HEK293 (cell line): ENCODE data around the gene CDC14B.

Experiments
- CTCF ChIA-PET: fragments of 350-600 bp; formaldehyde crosslinking; extraction: SDS; loops from one replicate; lab custom pipeline; 2021; ENCODE audit warnings: antibody characterized with exemption; lab: Yijun Ruan, JAX
- POLR2A ChIA-PET: fragments of 300-600 bp; formaldehyde crosslinking; extraction: SDS; loops from one replicate; lab custom pipeline; 2020; ENCODE audit warnings: antibody characterized with exemption, inconsistent platforms; lab: Yijun Ruan, JAX
- H3K27ac ChIP-seq: fragments of 200-500 bp; sonication (Bioruptor generic); 2 replicates; pipeline ENCODE4 v1.5.1; 2014; ENCODE audit warnings: low read depth, low read length, control low read depth, inconsistent platforms; ENCODE audit errors: extremely low read depth
- H3K36me3 ChIP-seq, 2 experiments: fragments of 200-500 bp in 1 of 2; sonication (Bioruptor generic) in 1 of 2; 1 replicate in 1 of 2; 2 replicates in 1 of 2; pipeline ENCODE4 v1.5.1; 2014 to 2017; ENCODE audit warnings: inconsistent platforms in 2 of 2, low read length in 2 of 2; ENCODE audit not compliant: control insufficient read depth in 2 of 2, insufficient read depth in 1 of 2
- H3K4me1 ChIP-seq: fragments of 200-500 bp; sonication (Bioruptor generic); 2 replicates; pipeline ENCODE4 v1.5.1; 2014; ENCODE audit warnings: mild to moderate bottlenecking, low read length, inconsistent platforms; ENCODE audit not compliant: control insufficient read depth, insufficient read depth
- H3K4me3 ChIP-seq: 2 replicates; pipeline ENCODE4 v1.5.1; 2011; ENCODE audit warnings: low read depth, mild to moderate bottlenecking, control low read depth, low read length, moderate library complexity
- H3K9me3 ChIP-seq: fragments of 200-500 bp; sonication (Bioruptor generic); 2 replicates; pipeline ENCODE4 v1.5.1; 2014; ENCODE audit warnings: low read depth, low read length, inconsistent platforms; ENCODE audit not compliant: control insufficient read depth, insufficient read depth
- GLI4 ChIP-seq: fragments of 450-650 bp; formaldehyde crosslinking; IDR thresholded peaks from 2 replicates; pipeline ENCODE4 v1.5.1; 2016; ENCODE audit warnings: missing biosample characterization, missing genetic modification characterization
- SP7 ChIP-seq: fragments of 450-650 bp; formaldehyde crosslinking; IDR thresholded peaks from 2 replicates; pipeline ENCODE4 v1.5.1; 2016; ENCODE audit warnings: missing biosample characterization, missing genetic modification characterization
- YY2 ChIP-seq: fragments of 450-650 bp; formaldehyde crosslinking; IDR thresholded peaks from 2 replicates; pipeline ENCODE4 v1.5.1; 2016; ENCODE audit warnings: missing biosample characterization, missing genetic modification characterization
- ZBTB1 ChIP-seq: fragments of 450-650 bp; formaldehyde crosslinking; IDR thresholded peaks from 2 replicates; pipeline ENCODE4 v1.5.1; 2016; ENCODE audit warnings: missing biosample characterization, missing genetic modification characterization
- ZFP3 ChIP-seq: fragments of 450-650 bp; formaldehyde crosslinking; IDR thresholded peaks from 2 replicates; pipeline ENCODE4 v1.5.1; 2016; ENCODE audit warnings: low read depth, missing biosample characterization, missing genetic modification characterization
- ZNF112 ChIP-seq: fragments of 450-650 bp; formaldehyde crosslinking; IDR thresholded peaks from 2 replicates; pipeline ENCODE4 v1.5.0; 2017; ENCODE audit warnings: missing biosample characterization, missing genetic modification characterization
- ZNF114 ChIP-seq: fragments of 450-650 bp; formaldehyde crosslinking; IDR thresholded peaks from 2 replicates; pipeline ENCODE4 v1.5.0; 2017; ENCODE audit warnings: missing biosample characterization, missing genetic modification characterization
- ZNF292 ChIP-seq: fragments of 450-650 bp; formaldehyde crosslinking; IDR thresholded peaks from 2 replicates; pipeline ENCODE4 v1.5.1; 2016; ENCODE audit warnings: low read depth, missing biosample characterization, missing genetic modification characterization, borderline replicate concordance
- ZNF350 ChIP-seq: fragments of 450-650 bp; formaldehyde crosslinking; IDR thresholded peaks from 2 replicates; pipeline ENCODE4 v1.5.0; 2017; ENCODE audit warnings: missing biosample characterization, mild to moderate bottlenecking, missing genetic modification characterization
- ZNF510 ChIP-seq: fragments of 450-650 bp; formaldehyde crosslinking; IDR thresholded peaks from 2 replicates; pipeline ENCODE4 v1.5.1; 2018; ENCODE audit warnings: mild to moderate bottlenecking, missing genetic modification characterization, missing biosample characterization; ENCODE audit not compliant: insufficient replicate concordance
- ZNF530 ChIP-seq: fragments of 450-650 bp; formaldehyde crosslinking; IDR thresholded peaks from 2 replicates; pipeline ENCODE4 v1.5.1; 2016; ENCODE audit warnings: low read depth, missing biosample characterization, missing genetic modification characterization
- ZNF561 ChIP-seq: fragments of 450-650 bp; IDR thresholded peaks from 2 replicates; pipeline ENCODE4 v1.5.1; 2018; ENCODE audit warnings: missing biosample characterization, missing genetic modification characterization, borderline replicate concordance
- ZNF596 ChIP-seq: fragments of 450-650 bp; IDR thresholded peaks from 2 replicates; pipeline ENCODE4 v1.5.0; 2018; ENCODE audit warnings: missing biosample characterization, mild to moderate bottlenecking, missing genetic modification characterization, moderate library complexity
- TF ChIP-seq, protein P1 (sequence below): fragments of 450-650 bp; formaldehyde crosslinking; IDR thresholded peaks from 2 replicates; pipeline ENCODE4 v1.5.1; 2017; ENCODE audit warnings: missing biosample characterization, missing genetic modification characterization
- TF ChIP-seq, protein P2 (sequence below): fragments of 450-650 bp; formaldehyde crosslinking; IDR thresholded peaks from 2 replicates; pipeline ENCODE4 v1.5.1; 2017; ENCODE audit warnings: missing biosample characterization, missing genetic modification characterization
- TF ChIP-seq, protein P3 (sequence below): fragments of 450-650 bp; formaldehyde crosslinking; conservative IDR thresholded peaks from 2 replicates; pipeline ENCODE4 v1.5.1; 2016; ENCODE audit warnings: low read depth, missing biosample characterization, missing genetic modification characterization
- TF ChIP-seq, protein P4 (sequence below): IDR thresholded peaks from 2 replicates; pipeline ENCODE4 v1.6.1; 2011; ENCODE audit warnings: mild to moderate bottlenecking, low read depth, low read length, borderline replicate concordance
- TF ChIP-seq, protein P5 (sequence below): fragments of 450-650 bp; formaldehyde crosslinking; IDR thresholded peaks from 2 replicates; pipeline ENCODE4 v1.5.0; 2017; ENCODE audit warnings: missing biosample characterization, missing genetic modification characterization, borderline replicate concordance
- TF ChIP-seq, protein P6 (sequence below): fragments of 450-650 bp; formaldehyde crosslinking; IDR thresholded peaks from 2 replicates; pipeline ENCODE4 v1.5.1; 2016; ENCODE audit warnings: missing biosample characterization, missing genetic modification characterization
- TF ChIP-seq, protein P7 (sequence below): fragments of 450-650 bp; formaldehyde crosslinking; IDR thresholded peaks from 2 replicates; pipeline ENCODE4 v1.5.1; 2016; ENCODE audit warnings: missing biosample characterization, missing genetic modification characterization

Gene CDC14B

DNA sequence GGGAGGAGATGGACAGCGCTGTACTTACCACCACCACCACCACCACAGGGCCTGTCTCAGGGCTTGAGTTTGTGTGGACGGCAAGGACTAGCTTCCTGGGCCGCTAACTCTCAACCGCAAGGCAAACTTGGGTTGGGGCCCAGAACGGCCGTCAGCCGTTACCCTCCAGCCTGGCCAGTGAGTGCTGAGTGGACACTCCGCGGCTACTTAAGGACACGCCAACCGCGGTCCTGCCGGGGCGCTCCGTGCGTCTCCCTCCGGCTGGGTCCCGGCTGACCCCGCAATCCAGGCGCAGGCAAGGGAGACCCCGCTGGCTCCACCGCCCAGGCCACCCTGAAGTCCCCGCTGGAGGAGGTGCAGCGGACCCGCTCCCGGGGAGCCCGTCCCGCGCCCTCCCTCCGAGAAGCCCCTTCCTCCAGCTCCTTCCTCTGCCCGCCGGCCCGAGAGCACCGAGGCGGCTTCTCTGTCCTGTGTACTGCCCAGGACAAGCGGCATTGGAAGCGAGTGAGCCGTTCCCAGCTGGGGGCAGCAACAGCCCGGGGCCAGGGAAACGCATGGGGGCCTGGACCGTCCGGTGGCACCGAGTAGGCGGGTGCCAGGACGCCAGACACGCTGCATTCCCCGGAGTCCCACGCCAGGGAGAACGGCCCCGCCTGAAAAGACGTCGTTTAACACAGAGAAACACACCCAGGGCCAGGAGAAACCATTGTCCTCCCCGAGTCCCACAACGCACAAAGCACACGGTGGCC lies 123.1 kb downstream of the CDC14B start:
- TF ChIP-seq, protein P1, sequence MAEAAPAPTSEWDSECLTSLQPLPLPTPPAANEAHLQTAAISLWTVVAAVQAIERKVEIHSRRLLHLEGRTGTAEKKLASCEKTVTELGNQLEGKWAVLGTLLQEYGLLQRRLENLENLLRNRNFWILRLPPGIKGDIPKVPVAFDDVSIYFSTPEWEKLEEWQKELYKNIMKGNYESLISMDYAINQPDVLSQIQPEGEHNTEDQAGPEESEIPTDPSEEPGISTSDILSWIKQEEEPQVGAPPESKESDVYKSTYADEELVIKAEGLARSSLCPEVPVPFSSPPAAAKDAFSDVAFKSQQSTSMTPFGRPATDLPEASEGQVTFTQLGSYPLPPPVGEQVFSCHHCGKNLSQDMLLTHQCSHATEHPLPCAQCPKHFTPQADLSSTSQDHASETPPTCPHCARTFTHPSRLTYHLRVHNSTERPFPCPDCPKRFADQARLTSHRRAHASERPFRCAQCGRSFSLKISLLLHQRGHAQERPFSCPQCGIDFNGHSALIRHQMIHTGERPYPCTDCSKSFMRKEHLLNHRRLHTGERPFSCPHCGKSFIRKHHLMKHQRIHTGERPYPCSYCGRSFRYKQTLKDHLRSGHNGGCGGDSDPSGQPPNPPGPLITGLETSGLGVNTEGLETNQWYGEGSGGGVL (tag by site-specific recombination): no peak
- TF ChIP-seq ZNF596 (tag by site-specific recombination) (no peak), ZNF561 (no peak), ZFP3 (tag by site-specific recombination) (no peak), GLI4 (no peak), ZNF510 (tag by site-specific recombination) (no peak), ZNF350 (no peak), SP7 (tag by site-specific recombination) (no peak), ZNF114 (tag by site-specific recombination) (no peak), ZBTB1 (tag by site-specific recombination) (no peak), ZNF292 (no peak), ZNF112 (tag by site-specific recombination) (no peak), ZNF530 (no peak)
- TF ChIP-seq, protein P2, sequence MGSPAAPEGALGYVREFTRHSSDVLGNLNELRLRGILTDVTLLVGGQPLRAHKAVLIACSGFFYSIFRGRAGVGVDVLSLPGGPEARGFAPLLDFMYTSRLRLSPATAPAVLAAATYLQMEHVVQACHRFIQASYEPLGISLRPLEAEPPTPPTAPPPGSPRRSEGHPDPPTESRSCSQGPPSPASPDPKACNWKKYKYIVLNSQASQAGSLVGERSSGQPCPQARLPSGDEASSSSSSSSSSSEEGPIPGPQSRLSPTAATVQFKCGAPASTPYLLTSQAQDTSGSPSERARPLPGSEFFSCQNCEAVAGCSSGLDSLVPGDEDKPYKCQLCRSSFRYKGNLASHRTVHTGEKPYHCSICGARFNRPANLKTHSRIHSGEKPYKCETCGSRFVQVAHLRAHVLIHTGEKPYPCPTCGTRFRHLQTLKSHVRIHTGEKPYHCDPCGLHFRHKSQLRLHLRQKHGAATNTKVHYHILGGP (tag by site-specific recombination): no peak
- TF ChIP-seq, protein P3, sequence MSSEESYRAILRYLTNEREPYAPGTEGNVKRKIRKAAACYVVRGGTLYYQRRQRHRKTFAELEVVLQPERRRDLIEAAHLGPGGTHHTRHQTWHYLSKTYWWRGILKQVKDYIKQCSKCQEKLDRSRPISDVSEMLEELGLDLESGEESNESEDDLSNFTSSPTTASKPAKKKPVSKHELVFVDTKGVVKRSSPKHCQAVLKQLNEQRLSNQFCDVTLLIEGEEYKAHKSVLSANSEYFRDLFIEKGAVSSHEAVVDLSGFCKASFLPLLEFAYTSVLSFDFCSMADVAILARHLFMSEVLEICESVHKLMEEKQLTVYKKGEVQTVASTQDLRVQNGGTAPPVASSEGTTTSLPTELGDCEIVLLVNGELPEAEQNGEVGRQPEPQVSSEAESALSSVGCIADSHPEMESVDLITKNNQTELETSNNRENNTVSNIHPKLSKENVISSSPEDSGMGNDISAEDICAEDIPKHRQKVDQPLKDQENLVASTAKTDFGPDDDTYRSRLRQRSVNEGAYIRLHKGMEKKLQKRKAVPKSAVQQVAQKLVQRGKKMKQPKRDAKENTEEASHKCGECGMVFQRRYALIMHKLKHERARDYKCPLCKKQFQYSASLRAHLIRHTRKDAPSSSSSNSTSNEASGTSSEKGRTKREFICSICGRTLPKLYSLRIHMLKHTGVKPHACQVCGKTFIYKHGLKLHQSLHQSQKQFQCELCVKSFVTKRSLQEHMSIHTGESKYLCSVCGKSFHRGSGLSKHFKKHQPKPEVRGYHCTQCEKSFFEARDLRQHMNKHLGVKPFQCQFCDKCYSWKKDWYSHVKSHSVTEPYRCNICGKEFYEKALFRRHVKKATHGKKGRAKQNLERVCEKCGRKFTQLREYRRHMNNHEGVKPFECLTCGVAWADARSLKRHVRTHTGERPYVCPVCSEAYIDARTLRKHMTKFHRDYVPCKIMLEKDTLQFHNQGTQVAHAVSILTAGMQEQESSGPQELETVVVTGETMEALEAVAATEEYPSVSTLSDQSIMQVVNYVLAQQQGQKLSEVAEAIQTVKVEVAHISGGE (tag by site-specific recombination): no peak
- TF ChIP-seq, protein P4, sequence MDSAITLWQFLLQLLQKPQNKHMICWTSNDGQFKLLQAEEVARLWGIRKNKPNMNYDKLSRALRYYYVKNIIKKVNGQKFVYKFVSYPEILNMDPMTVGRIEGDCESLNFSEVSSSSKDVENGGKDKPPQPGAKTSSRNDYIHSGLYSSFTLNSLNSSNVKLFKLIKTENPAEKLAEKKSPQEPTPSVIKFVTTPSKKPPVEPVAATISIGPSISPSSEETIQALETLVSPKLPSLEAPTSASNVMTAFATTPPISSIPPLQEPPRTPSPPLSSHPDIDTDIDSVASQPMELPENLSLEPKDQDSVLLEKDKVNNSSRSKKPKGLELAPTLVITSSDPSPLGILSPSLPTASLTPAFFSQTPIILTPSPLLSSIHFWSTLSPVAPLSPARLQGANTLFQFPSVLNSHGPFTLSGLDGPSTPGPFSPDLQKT: no peak
- TF ChIP-seq, all 188 proteins: peak for 0
- peaks cover 0 to 16% of the 10 kb centered on the region in 2 experiments; a peak in 2 of 3 replicates for H3K36me3 ChIP-seq
- no peak overlapping the region for H3K4me3 ChIP-seq
- H3K27ac ChIP-seq: no peak overlapping the region
- no peaks in the 10 kb centered on the region for H3K4me1 ChIP-seq
- no peaks in the 10 kb centered on the region for H3K9me3 ChIP-seq
- ChIA-PET CTCF (no interaction called here), POLR2A (no interaction called here)

DNA sequence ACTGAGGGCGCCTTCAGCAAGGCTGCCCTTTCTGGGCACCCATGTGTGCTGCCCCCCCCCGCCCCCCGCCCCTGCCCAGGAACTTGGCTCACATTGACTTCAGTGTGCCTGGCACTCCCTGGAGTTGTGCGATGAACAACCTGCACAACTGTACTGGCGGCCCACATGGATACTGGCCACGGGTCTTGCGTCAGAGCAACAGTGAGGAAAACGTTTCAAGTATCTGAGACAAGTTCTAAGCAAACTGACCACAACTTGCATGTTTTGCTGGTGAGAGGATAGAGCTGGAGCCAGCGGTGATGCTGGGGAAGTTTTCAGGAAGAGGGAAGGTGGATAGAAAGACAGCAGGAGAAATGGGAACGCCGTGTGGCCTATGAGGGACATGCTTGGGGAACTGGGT lies 124.3 kb downstream of the CDC14B start:
- ChIA-PET CTCF (no interaction called here), POLR2A (no interaction called here)
- H3K27ac ChIP-seq: no peak overlapping the region
- peaks cover 0 to 28% of the 10 kb centered on the region in 2 experiments; a peak in 2 of 3 replicates for H3K36me3 ChIP-seq
- H3K4me1 ChIP-seq: no peaks in the 10 kb centered on the region
- H3K9me3 ChIP-seq: no peaks in the 10 kb centered on the region
- H3K4me3 ChIP-seq: no peak overlapping the region
- TF ChIP-seq, protein P5, sequence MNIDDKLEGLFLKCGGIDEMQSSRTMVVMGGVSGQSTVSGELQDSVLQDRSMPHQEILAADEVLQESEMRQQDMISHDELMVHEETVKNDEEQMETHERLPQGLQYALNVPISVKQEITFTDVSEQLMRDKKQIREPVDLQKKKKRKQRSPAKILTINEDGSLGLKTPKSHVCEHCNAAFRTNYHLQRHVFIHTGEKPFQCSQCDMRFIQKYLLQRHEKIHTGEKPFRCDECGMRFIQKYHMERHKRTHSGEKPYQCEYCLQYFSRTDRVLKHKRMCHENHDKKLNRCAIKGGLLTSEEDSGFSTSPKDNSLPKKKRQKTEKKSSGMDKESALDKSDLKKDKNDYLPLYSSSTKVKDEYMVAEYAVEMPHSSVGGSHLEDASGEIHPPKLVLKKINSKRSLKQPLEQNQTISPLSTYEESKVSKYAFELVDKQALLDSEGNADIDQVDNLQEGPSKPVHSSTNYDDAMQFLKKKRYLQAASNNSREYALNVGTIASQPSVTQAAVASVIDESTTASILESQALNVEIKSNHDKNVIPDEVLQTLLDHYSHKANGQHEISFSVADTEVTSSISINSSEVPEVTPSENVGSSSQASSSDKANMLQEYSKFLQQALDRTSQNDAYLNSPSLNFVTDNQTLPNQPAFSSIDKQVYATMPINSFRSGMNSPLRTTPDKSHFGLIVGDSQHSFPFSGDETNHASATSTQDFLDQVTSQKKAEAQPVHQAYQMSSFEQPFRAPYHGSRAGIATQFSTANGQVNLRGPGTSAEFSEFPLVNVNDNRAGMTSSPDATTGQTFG: no peak
- TF ChIP-seq YY2: no peak
- TF ChIP-seq, protein P6, sequence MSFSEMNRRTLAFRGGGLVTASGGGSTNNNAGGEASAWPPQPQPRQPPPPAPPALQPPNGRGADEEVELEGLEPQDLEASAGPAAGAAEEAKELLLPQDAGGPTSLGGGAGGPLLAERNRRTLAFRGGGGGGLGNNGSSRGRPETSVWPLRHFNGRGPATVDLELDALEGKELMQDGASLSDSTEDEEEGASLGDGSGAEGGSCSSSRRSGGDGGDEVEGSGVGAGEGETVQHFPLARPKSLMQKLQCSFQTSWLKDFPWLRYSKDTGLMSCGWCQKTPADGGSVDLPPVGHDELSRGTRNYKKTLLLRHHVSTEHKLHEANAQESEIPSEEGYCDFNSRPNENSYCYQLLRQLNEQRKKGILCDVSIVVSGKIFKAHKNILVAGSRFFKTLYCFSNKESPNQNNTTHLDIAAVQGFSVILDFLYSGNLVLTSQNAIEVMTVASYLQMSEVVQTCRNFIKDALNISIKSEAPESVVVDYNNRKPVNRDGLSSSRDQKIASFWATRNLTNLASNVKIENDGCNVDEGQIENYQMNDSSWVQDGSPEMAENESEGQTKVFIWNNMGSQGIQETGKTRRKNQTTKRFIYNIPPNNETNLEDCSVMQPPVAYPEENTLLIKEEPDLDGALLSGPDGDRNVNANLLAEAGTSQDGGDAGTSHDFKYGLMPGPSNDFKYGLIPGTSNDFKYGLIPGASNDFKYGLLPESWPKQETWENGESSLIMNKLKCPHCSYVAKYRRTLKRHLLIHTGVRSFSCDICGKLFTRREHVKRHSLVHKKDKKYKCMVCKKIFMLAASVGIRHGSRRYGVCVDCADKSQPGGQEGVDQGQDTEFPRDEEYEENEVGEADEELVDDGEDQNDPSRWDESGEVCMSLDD: no peak
- TF ChIP-seq, protein P7, sequence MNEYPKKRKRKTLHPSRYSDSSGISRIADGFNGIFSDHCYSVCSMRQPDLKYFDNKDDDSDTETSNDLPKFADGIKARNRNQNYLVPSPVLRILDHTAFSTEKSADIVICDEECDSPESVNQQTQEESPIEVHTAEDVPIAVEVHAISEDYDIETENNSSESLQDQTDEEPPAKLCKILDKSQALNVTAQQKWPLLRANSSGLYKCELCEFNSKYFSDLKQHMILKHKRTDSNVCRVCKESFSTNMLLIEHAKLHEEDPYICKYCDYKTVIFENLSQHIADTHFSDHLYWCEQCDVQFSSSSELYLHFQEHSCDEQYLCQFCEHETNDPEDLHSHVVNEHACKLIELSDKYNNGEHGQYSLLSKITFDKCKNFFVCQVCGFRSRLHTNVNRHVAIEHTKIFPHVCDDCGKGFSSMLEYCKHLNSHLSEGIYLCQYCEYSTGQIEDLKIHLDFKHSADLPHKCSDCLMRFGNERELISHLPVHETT: no peak
